Astrocyte (in vitro differentiated cells and primary cell): Measurements from ENCODE around the gene SEL1L.

Source experiments
- EZH2 ChIP-seq: IDR thresholded peaks from 2 replicates; pipeline ENCODE4 v1.6.1; 2012; ENCODE audit warnings: mild to moderate bottlenecking, low read length, inconsistent platforms; ENCODE audit not compliant: insufficient read depth
- TF ChIP-seq, protein P1 (sequence below): IDR thresholded peaks from 2 replicates; pipeline ENCODE4 v1.5.1; 2011; ENCODE audit warnings: low read depth, mild to moderate bottlenecking, inconsistent platforms, low read length, moderate library complexity; ENCODE audit not compliant: insufficient read depth

DNA sequence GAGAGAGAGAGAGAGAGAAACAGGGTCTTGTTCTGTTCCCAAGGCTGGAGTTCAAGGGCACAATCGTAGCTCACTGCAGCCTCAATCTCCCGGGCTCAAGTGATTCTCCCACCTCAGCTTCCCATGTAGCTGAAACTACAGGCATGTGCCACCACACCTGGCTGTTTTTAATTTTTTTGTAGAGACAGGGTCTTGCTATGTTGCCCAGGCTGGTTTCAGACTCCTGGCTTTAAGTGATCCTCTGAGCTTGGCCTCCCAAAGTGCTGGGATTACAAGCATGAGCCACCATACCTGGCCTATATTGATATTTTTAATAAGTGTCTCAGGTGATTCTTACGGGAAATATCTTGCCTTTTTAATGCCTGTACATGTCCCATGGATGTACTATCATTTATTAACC, 82.7 kb downstream of the SEL1L start:
- TF ChIP-seq EZH2, result no peak
- TF ChIP-seq, protein P1, sequence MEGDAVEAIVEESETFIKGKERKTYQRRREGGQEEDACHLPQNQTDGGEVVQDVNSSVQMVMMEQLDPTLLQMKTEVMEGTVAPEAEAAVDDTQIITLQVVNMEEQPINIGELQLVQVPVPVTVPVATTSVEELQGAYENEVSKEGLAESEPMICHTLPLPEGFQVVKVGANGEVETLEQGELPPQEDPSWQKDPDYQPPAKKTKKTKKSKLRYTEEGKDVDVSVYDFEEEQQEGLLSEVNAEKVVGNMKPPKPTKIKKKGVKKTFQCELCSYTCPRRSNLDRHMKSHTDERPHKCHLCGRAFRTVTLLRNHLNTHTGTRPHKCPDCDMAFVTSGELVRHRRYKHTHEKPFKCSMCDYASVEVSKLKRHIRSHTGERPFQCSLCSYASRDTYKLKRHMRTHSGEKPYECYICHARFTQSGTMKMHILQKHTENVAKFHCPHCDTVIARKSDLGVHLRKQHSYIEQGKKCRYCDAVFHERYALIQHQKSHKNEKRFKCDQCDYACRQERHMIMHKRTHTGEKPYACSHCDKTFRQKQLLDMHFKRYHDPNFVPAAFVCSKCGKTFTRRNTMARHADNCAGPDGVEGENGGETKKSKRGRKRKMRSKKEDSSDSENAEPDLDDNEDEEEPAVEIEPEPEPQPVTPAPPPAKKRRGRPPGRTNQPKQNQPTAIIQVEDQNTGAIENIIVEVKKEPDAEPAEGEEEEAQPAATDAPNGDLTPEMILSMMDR, result no peak
